Activated CD8-positive, alpha-beta memory T cell treated with anti-CD3 and anti-CD28 coated beads, Interleukin-2, amount 50 U/mL, for 48 hours (primary cell): ENCODE measurements around the gene INSIG2.
"Not testable (repeated sequence)": the region's sequence is repeated elsewhere in the genome, so short reads cannot be mapped to it uniquely, and the experiment has no call there.

Source experiments
- DNase-seq: peaks from one replicate; pipeline ENCODE4 v3.0.0-alpha.2; 2020

The INSIG2 gene

GRCh38 chr2:118061135-118061955 is 26.9 kb upstream of the INSIG2 start:
- no peak for DNase-seq

DNA sequence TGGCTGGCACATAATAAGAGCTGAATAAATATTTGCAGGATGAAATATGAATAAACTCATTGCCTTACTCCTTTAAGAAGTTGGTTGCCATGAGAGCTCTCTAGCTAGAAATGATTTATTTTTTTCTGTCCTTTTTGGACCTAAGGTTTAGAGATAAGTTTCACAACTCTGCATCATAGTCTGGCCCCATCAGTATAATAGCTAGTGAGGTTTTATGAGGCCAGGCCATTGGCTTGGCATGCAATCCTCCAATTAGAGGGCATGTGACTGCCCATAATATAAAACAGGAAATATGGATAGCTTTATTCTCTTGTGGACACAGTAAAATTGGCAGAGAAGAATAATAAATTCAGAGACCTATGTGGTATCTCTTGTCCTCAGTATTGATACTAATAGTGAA is 26.2 kb upstream of the INSIG2 start:
- no peak for DNase-seq

GRCh38 chr2:118062669-118063068 is 25.6 kb upstream of the INSIG2 start:
- DNase-seq = no peak

DNA sequence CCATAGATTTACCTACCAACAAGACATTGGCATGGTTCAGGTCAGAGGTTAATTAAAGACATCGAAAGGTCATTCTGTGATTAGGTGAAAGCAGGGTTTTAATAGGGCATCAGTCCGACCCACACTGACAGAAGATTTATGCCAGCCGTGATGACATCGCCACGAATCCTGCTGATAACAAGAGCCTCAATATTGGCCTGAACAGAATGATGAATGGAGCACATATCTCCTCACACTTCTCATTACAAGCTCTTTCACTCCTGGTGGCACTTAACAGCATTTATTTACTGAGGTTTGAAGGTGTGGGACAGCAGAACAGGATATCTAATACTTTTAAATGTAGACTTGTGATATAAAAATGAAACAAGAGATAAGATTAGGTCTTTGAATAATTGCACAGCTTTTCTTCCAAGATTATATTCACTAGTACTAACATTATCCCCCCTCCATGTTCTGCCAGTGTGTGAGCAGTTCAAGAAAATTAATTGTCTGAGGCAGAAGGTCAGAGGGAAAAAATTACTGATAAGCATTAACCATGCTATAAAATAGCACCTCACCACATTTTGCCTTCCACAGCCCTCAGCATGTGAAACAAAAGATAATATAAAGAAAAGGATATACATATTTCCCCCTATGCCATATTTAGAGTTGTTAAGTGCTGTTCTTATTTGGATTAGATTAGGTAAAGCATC is 23.1 kb upstream of the INSIG2 start:
- DNase-seq = no peak

- no peak for DNase-seq
Observed at GRCh38 chr2:118065921-118066511, 22.3 kb upstream of the INSIG2 start.

GRCh38 chr2:118077636-118078247 is 10.5 kb upstream of the INSIG2 start:
- DNase-seq = no peak

- DNase-seq = no peak
Observed at GRCh38 chr2:118078734-118079133, 9.5 kb upstream of the INSIG2 start.

- DNase-seq = no peak
Observed at GRCh38 chr2:118084491-118085089, 3.7 kb upstream of the INSIG2 start.

- no peak for DNase-seq
Observed at GRCh38 chr2:118085173-118086023, 2.9 kb upstream of the INSIG2 start.

- DNase-seq = no peak
Observed at GRCh38 chr2:118086024-118086633, 2.1 kb upstream of the INSIG2 start.

DNA sequence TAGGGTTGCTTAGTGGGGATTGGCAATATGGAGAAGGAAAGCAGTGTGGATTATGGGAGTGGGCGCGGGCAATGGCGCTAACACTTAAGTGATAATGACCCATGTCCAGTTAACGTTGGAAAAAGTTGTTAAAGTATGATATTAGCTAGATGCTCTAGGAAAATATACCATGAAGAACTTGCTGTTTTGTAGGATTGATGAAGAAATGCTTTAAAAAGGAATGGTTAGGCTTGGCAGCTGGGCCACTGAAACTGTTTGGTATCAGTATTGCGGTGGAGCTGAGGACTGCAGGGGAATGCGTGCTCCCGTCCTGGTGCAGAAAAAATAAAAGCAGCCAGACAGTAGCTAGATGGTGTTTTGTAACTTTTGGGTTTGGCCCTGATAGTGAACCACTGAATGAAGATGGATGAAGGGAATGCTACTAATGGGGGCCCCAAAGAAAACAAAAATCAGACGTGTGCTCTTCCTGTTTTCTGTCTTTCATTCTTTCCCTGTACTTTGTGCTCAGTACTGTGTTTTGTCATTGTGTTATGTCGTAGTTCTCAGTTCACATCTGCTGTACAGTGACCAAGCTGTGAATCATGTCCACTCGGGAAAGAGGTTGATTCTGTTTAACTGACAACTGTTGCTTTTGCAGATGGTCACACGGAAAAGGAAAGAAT is 999 bp downstream of the INSIG2 start:
- no peak for DNase-seq

DNA sequence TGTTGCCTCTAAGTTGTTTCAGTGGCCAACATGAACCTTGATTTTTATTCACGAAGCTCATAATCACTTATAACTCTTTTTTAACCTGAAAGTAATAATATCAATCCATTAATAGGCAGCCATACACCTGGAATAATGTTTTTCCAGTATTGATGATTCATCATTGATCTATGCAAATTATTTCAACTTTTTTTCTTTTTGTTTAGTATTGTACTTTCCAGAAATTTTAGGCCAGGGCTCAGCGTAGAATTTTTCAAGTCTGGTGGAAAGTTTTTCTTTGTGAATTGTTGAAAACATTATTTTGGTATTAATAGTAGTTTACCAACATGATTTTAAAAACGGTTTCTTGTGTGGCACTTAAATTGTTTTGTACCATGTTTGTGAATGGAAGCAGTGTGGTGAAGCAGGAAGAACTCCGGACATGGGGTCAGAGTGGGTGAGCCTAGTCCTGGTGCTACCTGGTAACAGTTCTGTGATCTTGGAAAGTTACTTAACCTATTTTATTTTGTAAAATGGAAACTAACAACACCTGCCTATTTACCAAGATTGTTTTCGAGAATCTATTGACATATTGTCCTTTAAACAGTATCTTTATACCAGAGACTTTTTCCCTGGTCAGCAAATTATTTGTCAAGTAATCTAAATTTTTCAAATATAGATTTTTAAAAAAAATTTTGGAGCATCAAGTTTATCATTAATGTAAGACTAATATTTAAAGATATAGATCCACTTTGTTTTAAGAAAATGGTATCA is 2.3 kb downstream of the INSIG2 start:
- DNase-seq = no peak

DNA sequence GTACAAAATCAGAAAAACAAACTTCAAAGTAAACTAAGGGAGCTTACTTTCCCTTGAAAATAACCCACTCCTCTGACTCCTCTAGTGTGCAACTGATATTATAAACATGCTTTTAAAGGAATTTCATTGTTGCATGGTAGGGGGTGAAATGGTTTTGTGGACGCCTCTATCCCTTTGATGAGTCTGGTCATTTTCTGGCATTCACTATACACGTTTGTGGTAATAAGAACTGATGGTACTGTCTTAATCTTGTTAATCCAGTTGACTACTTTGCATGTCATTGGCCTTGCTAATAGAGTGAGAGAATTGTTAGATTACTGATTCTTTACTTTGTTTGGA is 2.8 kb downstream of the INSIG2 start:
- no peak for DNase-seq

- no peak for DNase-seq
Observed at GRCh38 chr2:118091631-118092030, 3.4 kb downstream of the INSIG2 start.

GRCh38 chr2:118094102-118094501 is 5.8 kb downstream of the INSIG2 start:
- not testable (repeated sequence) for DNase-seq

- DNase-seq = no peak
Observed at GRCh38 chr2:118094503-118094902, 6.2 kb downstream of the INSIG2 start.

DNA sequence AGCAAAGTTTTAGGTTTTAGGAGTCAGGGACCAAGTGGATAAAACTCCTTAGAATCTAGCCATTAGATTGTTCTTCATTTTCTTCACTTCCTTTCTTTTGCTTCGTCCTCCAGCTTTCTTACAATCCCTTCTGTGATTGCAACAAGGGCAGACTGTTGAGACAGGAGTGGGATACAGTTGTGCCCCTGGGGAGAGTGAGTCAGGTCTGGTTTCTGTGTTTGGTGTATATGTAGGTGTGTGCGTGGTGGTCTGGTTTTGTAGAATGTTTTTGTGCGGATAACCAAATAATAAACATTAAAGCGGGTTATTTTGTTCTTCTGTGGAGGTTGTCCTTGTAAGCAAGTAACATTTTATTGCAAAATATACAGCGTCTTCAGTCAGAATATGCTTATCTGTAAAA is 7.3 kb downstream of the INSIG2 start:
- no peak for DNase-seq

DNA sequence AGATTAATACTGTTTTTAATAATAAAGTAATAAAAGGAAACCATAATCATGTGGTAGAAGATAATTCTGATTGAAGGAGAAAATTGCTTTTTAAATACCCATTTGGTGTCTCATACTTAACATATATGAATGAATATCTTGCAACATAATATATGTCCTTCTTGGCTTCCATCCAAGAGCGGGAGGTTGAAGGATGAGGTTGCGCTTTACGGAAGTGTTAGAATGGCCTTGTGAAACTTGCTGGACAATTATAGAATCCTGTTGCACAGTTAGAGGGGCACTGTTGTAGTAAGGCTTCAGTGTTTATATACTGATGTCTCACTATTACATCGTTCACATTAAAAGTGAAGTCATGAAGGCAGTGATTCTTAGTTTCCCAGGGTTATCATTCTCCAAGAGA is 9.4 kb downstream of the INSIG2 start:
- no peak for DNase-seq

DNA sequence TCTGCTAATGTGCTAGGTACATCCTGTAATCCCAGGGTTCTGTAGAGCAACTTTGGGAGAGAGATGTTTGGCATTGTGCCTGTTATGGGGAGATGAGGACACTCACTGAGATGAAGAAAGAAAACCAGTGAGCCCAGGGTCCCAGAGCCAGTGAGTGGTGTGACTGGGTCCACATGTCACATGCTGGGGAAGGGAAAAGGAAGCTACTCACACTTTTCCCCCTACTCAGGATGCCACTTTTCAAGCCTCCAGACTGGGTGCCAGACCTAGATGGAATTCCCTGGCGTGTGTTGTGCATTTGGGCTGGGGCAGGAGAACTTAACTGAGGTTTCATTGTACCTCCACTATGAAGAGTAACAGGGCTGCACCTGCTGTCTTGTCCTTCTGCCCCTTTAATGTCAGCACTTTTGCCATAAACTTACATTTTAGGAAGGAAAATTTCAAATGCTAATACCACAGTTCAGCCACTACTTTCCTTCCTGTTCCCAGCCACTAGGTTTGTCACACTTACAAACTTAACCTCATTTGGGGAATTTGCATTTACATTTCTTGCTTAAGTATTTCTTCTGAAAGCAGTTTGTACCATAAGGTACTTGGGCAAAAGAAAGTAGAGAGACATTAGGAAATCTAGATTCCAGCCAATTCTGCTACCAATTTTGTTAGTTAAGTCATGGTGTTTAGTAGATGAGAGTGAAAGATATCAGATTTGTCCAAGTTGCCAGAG is 10.2 kb downstream of the INSIG2 start:
- no peak for DNase-seq
